HG02678 (cell line): Measurements from ENCODE around the gene MYRIP.

Experiments used
- ATAC-seq: cut with Tn5 transposase; IDR thresholded peaks from one replicate; pipeline ENCODE4 v1.9.1; 2021; ENCODE audit warnings: mild to moderate bottlenecking, moderate library complexity; ENCODE audit not compliant: unreplicated experiment

The MYRIP gene

DNA sequence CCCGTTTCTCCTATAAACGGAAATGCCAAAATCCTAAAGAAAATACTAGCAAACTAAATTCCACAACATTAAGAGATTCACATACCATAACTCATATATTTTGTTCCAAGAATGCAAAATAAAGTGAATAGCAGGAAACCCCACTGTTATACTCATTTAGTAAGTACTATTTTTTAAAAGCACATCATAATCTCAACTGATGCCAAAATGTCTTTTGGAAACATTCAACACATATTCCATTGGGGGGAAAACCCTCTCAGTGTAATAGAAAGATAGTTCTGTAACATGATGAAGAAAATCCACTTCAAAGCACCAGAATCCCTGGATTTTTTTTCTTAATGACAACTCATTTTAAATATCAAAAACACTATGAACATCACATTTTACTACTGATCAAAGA, 407.1 kb downstream of the MYRIP start:
- no peak for ATAC-seq

DNA sequence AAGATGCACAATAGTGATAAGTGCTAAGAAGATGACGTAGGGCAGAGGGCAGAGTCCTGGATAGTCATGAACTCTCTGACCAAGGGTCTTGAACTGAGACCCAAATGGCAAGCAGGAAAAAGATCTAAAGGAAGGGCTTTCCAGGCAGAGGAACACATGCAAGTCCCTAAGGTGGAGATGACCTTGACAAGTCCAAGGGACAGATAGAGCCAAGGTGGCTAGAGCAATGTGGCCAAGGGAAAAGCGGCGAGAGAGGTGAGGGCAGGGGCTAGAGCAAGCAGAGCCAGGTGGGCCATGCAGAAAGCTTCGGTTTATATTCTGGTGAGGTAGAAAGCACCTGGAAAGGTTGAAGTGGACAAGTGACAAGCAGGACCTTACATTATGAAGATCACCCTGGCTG, 414.4 kb downstream of the MYRIP start:
- no peak for ATAC-seq

DNA sequence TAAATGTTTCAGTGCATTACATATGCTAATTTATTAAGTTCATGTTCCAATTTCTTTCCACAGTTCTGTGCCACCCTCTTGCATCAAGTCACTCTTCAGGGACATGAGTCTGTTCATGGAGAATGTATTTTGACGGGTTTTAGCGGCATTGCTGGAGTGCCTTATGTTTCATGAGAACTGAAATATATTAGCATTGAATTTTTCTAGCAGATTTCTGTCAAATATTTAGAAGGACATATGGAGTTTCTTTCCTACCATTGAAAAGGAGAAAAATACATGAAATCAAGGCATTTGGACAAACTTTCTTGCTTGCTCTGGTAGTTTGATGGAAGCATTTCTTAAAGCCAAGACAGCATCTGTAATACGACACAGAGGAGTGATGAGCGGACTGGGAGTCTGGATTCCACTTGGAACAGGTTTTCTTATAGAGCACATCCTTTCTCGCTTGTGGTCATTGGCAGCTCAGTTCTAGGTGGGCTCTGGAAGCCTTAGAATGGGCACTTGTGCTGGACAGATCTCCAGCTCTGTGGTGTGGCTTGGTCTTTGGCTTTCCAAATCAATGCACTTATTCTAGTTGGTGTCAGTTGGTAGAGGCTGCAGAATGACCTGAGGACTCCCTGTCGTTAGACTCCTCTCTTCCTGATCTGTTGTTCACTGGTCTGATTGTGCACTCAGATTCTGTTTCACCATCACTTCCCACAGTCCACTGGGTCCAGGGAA, 415.5 kb downstream of the MYRIP start:
- ATAC-seq, result no peak

DNA sequence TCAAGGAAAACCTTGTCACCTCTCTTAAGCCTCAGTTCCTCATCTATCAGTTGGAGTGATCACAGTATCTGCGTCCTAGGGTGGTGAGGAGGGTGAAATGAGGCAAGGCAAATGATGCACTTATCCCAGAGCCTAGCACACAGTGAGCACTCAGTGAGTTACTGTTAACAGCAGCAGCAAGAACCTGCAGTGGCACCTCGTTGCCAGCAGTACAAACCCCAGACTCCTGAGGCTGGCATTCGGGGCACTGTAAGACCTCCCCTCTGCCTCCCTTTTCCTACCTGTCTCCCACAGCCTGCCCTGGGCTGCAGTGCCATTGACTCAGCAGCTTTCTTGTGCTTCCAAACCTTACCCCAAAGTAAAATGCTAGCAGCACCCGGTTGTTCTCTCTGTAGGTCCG, 417.2 kb downstream of the MYRIP start:
- no peak for ATAC-seq

DNA sequence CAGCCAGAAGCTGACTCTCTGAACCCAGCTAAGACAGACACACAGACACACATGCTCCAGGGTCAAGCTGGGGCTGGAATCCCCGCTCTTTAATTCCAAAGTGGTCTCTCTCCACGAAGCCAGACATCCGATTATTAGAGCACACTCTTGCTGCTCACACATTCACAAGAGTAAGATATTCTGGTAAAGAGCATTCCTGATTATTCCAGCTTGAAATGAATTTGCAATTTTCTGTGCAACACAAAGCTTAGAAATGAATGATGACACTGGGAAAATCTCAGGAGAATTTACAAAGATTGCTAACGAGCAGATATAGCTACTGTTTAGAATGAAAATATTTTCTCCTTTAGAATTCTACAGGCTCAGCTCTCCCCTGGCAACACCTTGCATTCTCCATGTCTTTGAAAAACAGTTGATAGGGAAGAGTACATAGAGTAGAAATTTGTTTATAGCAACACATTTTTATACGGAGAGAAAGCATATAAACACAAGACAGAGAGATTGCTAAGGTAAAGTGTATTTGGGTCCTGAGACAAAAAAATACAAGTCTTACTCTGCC, 419.5 kb downstream of the MYRIP start:
- ATAC-seq, result no peak

DNA sequence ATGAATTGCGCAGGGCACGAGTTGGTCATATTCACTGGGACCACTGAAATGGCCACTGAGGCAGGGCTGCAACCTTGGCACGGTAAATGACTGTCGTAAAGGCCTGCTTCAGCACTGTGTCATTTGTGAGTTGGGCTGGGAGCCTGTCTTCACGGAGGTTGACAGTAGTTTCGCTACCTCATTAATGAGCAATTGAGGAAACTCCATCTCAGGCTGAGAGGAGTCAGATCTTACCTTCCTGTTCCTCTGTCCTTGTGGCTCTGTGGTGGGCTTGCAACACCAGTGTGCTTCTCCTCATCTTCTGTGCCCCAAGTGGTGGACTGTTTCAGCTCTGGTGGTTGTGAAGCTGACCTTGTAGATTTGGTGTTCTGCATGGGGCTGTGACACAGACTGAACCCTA, 420.0 kb downstream of the MYRIP start:
- no peak for ATAC-seq

DNA sequence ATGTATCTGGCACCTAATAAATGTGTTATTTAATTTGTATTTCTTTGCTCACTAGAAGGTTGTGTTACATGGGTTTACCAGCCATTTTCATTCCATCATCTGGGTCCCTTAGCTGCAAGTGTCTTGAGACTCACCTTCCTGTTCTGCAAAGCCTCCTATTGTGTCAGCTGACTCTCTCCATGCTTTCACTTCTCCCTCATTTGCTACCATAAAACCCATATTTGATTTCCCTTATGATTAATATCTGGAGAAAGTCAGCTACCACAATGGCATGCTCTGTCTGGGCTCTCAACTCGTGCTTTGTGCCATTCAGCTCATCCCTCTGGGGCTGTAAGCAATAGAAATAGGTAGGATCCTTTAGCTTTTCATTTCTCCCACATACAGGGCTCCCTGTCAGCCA, 420.6 kb downstream of the MYRIP start:
- ATAC-seq, result no peak

DNA sequence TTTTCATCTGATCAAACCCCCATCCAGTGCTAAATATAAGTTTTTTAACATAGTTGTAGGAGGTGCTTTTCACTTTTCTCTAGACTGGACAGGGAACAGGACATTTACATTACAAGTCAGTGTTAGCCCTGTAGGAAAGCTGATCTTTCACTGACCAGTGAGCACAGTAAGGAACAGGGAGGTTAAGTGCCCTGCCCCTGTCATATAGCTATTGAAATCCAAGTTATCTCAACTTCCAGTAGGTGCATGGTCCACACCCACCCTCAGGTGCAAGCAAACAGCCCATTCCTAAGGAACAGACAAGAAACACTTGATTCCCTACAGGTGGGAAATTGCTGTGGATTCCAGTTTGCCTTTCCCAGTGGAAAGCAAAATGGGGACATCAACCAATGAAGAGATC, 421.0 kb downstream of the MYRIP start:
- ATAC-seq, result no peak

DNA sequence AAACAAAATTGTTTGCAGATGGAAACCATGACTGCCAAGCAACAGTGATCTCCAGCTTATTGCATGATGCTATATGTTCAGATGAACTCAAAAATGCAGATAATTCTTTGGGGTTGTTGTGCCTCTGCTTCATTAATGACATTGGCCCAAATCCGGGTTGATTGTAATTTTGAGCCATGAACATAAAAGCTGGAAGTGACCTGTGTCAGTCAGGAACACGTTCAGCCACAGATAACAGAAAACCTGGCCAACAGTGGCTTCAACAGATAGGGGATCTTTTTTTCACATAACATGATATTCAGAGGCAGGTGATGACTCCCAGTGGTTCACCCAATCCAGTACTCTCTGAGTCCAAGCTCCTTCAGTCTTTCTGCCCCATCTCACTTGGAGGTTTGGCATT, 423.2 kb downstream of the MYRIP start:
- no peak for ATAC-seq

DNA sequence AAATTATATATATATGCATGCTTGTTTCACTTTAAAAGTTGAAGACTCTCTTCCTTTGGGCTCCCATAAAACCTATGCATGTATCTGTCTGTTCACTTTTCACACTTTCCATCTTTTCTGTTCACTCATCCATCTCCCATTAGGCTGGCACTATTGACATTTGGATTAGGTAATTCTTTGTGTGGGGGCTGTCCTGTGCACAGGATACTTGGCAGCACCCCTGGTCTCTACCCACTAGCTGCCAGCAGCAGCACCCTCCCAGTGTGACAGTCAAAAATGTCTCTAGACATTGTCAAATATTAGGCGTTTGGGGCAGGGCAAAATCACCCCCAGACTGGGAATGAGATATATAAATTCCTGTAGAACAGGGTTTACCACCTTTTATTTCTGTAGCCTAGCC, 427.8 kb downstream of the MYRIP start:
- no peak for ATAC-seq

DNA sequence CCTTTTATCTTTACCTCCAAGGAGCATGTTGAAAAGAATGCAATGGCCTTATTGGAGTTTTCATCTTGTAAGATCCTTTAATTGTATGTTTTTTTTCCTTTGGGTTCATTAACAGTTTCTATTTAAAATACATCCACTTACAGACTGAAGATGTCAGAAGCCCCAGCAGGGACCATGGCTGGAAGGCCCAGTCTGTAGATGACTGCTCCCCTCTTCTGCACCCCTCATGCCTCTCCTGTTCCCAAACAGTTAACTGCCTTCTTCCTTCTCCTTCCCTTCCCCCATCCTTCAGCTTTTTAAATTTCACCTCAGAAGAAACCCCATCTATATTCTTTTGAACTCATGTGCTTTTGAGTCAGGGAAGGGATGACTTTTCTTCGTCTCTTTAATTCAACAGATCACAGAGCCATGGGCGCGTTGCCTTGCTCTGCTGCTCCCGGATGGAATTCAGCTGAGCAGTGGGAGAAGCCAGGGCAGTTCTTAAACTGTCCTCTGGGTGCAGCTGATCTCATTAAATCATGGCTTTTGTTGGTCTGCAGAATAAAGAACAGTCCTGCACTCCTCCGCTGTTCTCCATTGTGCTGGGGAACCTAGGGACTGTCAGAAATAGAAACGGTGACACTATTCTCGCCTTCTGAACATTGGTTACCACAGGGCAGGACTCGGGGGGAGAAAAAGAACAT, 428.6 kb downstream of the MYRIP start:
- no peak for ATAC-seq

DNA sequence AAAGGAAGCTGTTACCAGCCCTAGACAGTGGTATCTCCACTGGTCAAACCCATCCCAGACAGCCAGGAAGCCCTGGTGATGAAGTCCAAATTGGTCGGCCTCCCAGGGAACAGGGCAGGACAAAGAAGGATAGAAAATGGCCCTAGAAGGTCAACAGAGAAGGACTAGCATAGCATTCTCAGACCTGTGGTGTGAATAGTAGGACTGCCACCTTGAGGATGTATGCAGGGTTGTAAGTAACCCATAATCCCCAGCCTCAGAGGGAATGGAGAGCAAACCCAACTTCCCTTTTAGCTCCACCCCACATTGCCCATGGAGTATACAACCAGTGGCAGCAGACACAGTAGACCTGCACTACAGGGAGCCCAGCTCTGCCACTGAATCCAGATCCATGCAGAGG, 431.5 kb downstream of the MYRIP start:
- ATAC-seq, result no peak

DNA sequence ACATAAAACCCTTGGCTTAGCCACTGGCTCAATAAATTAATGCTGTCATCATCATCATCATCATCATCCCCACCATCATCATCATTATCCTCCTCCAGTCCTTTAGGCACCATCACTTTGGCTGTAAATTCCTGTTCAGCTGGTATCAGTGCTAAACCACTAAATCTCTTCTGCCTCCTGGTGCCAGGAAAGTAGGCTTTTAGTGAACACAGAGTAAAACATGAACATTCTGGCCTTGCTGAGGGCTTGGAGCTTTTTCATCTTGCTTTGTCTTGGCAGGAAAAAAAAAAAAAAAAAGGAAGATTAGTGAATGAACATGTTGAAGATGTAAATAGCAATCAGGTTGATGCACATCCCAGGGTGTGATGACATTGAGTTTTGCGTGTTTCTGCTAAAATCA, 432.8 kb downstream of the MYRIP start:
- ATAC-seq, result no peak

DNA sequence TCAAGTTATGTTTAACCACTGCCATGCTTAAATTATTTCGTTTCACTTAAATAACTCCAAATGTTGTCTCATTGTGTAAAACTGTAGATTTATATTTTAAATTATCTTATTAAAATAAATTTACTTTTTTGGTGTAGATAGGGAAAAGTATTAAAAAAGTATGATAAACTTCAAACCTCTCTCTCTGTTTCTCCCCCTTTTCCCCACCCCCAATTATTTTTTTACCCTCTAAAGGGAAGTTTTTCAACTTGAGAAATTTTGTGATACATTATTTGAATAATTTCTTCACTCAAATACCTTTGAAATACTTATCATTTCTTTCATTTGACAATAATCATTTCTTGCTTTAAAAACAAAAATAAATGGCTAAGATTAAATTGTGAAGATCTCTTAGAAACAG, 433.2 kb downstream of the MYRIP start:
- no peak for ATAC-seq

DNA sequence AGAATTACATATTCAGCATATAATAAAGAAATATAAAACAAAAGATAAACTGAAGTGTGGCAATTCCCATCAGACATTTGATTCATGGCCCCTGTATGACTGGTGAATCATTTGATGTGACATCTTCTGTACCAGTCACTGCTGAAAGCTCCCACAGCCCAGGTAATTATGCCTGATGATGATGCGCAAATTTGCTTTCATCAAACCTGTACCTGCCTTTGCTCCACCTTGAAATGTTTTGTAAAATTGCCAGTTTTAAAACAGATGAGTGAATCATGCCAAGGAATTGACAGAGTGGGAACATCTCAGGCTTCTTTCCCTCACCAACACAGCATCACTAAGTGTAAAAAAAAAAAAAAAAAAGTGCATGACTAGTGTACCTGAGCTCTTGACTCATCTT, 433.6 kb downstream of the MYRIP start:
- ATAC-seq, result no peak

DNA sequence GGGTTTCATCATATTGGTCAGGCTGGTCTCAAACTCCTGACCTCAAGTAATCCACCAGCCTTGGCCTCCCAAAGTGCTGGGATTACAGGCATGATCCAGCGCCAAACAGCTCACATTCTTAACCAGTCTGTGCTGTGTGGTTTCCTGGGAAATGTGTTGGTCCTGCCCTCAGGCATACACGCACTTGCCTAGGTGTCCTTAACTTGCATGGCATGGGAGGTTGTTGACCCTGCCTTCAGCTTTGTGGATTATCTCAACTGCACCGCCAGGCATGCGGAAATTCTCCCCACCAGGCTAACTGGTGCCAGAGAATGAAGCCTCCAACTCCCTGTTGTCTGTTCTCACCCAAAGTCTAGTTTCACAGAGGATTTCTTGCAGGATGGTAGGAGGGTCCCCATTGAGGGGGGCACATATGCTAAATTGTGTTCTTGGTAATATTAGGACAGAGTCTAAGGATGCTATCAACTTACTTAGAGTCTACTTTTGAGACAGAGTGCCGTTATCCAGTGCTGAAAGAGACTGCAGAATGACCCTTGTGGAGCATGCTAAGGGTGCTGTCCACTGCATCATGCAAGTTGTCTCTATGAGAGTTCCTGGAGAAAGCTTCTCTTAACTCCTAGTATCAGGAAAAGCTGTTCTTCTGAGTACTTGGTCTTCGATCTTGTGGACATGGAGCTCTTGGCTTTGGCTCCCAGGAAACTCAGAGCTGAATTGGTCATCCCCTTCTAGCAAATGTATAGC, 438.5 kb downstream of the MYRIP start:
- ATAC-seq, result no peak

DNA sequence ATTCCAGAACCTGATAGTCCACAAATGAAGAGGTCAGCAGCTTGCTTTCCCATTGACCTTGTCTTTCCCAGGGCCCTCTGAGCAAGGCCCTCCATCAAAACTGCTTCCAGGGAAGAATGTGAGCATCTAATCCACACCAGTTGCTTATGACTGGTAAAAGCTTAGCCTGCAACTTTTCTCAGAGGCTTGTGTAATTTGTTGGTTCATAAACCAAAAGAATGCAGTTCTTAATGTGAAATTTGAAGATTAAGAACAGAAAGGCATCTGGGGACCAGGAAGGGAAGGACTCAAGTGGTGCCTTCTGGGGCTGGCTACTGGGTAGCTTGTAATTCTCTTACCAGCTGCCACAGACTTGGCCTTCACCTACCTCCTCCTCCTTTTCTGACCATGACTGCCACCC, 439.2 kb downstream of the MYRIP start:
- ATAC-seq, result no peak

DNA sequence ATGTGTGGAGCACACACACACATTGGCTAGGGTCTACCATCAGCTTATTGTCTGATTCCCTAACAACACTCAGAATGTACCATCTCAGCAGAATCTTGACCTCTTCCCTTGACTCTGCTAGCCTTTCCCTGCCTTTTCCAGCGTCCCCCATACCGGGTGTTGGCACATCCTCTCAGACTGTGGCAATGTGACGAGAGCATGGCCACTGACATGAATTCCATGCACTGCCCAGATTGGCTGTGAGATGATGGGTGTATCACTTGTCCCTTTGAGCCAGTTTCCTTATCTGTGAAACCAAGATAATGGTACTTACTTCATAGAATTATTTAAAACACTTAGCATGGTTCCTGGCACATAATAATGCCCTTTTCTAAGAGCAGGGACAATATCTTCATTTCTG, 439.8 kb downstream of the MYRIP start:
- ATAC-seq, result no peak

DNA sequence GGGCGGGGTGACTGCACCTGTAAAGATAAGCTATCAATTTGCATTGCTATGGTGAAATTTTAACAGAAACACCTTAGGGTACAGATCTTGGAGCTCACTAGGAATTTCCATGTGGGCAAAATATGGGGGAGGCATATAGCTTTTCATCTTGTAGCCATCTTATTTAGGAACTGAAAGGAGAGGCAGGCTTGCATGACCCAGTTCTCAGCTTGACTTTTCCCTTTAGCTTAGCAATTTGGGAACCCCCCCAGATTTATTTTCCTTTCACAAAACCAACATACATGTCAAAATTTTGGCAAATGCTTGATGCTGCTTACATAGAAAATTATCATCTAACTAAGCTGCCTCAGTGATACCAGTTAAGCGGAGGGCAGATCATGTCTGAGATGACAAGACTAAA, 445.1 kb downstream of the MYRIP start:
- ATAC-seq, result no peak

DNA sequence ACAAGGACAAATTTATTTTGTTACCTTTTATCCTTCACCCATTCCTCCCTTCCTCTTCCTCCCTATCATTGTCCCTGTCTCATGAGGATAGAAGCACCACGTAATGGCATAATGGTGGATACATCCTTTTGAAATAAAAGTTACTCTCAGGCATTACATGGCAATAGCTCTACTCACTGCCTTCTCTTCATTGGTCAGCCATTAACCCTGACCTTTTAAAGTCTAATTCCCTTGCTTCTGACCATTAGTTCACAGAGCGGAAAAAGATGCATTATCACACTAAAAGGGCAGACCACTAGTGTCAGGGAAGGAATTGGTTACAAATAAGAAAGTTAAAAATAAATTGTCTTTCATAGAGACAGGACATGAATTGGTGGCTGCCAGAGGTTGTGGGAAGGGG, 445.5 kb downstream of the MYRIP start:
- no peak for ATAC-seq

DNA sequence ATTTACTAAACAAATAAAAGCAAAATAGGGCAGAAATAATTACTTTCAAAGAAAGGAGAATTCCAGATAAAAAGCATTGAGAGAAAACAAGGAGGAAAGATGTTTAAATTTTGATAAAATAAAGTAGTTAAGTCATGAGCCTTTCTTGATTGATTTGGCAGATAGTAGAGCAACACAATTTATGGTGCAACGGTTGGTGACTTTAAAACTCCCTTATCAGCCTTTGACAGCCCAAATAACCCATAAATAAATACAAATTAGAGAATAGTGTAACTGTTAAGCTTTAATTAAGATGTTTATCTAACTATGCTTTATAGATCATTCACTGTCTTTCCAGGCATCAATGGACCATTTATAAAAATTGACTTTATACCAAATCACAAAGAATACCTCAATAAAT, 446.1 kb downstream of the MYRIP start:
- ATAC-seq, result no peak

DNA sequence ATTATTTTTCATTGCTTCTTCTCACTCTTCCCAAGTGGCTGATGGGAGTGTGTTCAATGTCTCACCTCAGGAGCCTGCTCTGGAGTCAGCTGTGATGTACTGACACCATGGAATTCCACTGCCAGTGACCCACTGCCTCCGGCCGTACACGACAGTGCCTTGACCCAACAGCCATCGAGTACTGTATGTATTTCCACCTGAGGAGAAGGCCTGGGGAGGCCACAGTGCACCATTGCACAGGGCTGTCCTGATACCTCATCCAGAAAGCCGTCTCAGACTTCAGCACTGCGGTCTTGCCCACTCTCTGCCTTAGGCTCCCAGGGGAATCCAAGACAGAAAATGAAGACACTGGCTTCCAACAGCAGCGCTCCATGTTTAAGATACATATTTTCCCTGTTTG, 448.7 kb downstream of the MYRIP start:
- no peak for ATAC-seq
